Mesodermal cell (in vitro differentiated cells): Measurements from ENCODE around the gene TBL2.
"Not testable (repeated sequence)": the region's sequence is repeated elsewhere in the genome, so short reads cannot be mapped to it uniquely, and the experiment has no call there.

ENCODE experiments used
- H3K27ac ChIP-seq: 2 replicates; pipeline ENCODE4 v1.7.0; 2013; ENCODE audit warnings: mild to moderate bottlenecking, low read depth, low read length, moderate library complexity; ENCODE audit not compliant: severe bottlenecking
- H3K36me3 ChIP-seq: 2 replicates; pipeline ENCODE4 v1.7.1; 2013; ENCODE audit warnings: mild to moderate bottlenecking, low read length, moderate library complexity; ENCODE audit not compliant: control insufficient read depth, insufficient read depth
- H3K4me1 ChIP-seq: one replicate; pipeline ENCODE4 v1.7.1; 2013; ENCODE audit warnings: mild to moderate bottlenecking, low read length; ENCODE audit not compliant: insufficient read depth, control insufficient read depth, poor library complexity, severe bottlenecking
- H3K4me3 ChIP-seq: 2 replicates; pipeline ENCODE4 v1.7.0; 2013; ENCODE audit warnings: low read length, control low read depth, mild to moderate bottlenecking; ENCODE audit not compliant: insufficient read depth, poor library complexity, severe bottlenecking; ENCODE audit errors: extremely low read depth
- H3K9me3 ChIP-seq: 2 replicates; pipeline ENCODE4 v1.7.1; 2013; ENCODE audit warnings: mild to moderate bottlenecking, low read length, moderate library complexity; ENCODE audit not compliant: control insufficient read depth
- WGBS, 2 experiments: methylation state at CpG; one replicate each; pipeline ENCODE4 v1.1.5; 2013; ENCODE audit warnings: missing lambda C conversion rate in 2 of 2; ENCODE audit not compliant: insufficient coverage in 2 of 2; 5-methylcytosine and 5-hydroxymethylcytosine counted together

TBL2 gene

GRCh38 chr7:73550093-73550492 is 28.3 kb downstream of the TBL2 start:
- WGBS, 2 experiments: 87 to 98% methylated on average over 5 of the region's 5 CpGs
- H3K9me3 ChIP-seq, H3K27ac ChIP-seq, H3K4me1 ChIP-seq, H3K4me3 ChIP-seq: not testable (repeated sequence)
- H3K36me3 ChIP-seq: peaks cover 66% of the 10 kb centered on the region

GRCh38 chr7:73549176-73549575 is 29.2 kb downstream of the TBL2 start:
- Histone ChIP-seq H3K27ac (no peak overlapping the region), H3K4me1 (no peaks in the 10 kb centered on the region), H3K4me3 (no peak overlapping the region), H3K9me3 (no peaks in the 10 kb centered on the region), H3K36me3 (peaks cover 62% of the 10 kb centered on the region)
- no CpG with 5 or more reads among the region's 4 CpGs for WGBS, 2 experiments

GRCh38 chr7:73547841-73548240 is 30.5 kb downstream of the TBL2 start:
- no peaks in the 10 kb centered on the region for H3K9me3 ChIP-seq
- peaks cover 67% of the 10 kb centered on the region for H3K36me3 ChIP-seq
- WGBS, 2 experiments: 96% methylated on average over 9 of the region's 9 CpGs

GRCh38 chr7:73544678-73545077 is 33.7 kb downstream of the TBL2 start:
- Histone ChIP-seq H3K4me3 (no peak overlapping the region), H3K36me3 (peaks cover 63% of the 10 kb centered on the region), H3K27ac (no peak overlapping the region), H3K4me1 (peaks cover 2% of the 10 kb centered on the region), H3K9me3 (no peaks in the 10 kb centered on the region)
- 83 to 100% methylated on average over 1 of the region's 2 CpGs for WGBS, 2 experiments

More at GRCh38 chr7:73547841-73548240, 30.5 kb downstream of the TBL2 start:
- Histone ChIP-seq H3K4me1 (no peaks in the 10 kb centered on the region), H3K27ac (no peak overlapping the region), H3K4me3 (no peak overlapping the region)

GRCh38 chr7:73541722-73542121 is 36.7 kb downstream of the TBL2 start:
- Histone ChIP-seq H3K4me1 (peaks cover 7% of the 10 kb centered on the region), H3K4me3 (no peak overlapping the region), H3K27ac (no peak overlapping the region), H3K36me3 (peaks cover 75% of the 10 kb centered on the region), H3K9me3 (no peaks in the 10 kb centered on the region)
- 98 to 99% methylated on average over 10 of the region's 10 CpGs for WGBS, 2 experiments

GRCh38 chr7:73539709-73540108 is 38.7 kb downstream of the TBL2 start:
- Histone ChIP-seq H3K4me3 (no peak overlapping the region), H3K27ac (peak overlapping the region; percentile 5), H3K9me3 (no peaks in the 10 kb centered on the region), H3K36me3 (peaks cover 79% of the 10 kb centered on the region), H3K4me1 (peaks cover 7% of the 10 kb centered on the region)
- WGBS, 2 experiments: 95 to 96% methylated on average over 13 of the region's 13 CpGs

- not testable (repeated sequence) for H3K4me1 ChIP-seq, H3K27ac ChIP-seq, H3K4me3 ChIP-seq, H3K9me3 ChIP-seq
- WGBS, 2 experiments: 100% methylated on average over 1 of the region's 2 CpGs
- peaks cover 81% of the 10 kb centered on the region for H3K36me3 ChIP-seq
Observed at GRCh38 chr7:73538510-73538909, 39.9 kb downstream of the TBL2 start.

- WGBS, 2 experiments: 97 to 99% methylated on average over 12 to 15 of the region's 16 CpGs
- H3K4me1 ChIP-seq: peaks cover 7% of the 10 kb centered on the region
- no peak overlapping the region for H3K4me3 ChIP-seq
- H3K36me3 ChIP-seq: peaks cover 69% of the 10 kb centered on the region
- H3K27ac ChIP-seq: no peak overlapping the region
- H3K9me3 ChIP-seq: no peaks in the 10 kb centered on the region
Observed at GRCh38 chr7:73537051-73537450, 41.3 kb downstream of the TBL2 start.

- Histone ChIP-seq H3K4me1 (peaks cover 7% of the 10 kb centered on the region), H3K9me3 (no peaks in the 10 kb centered on the region), H3K27ac (no peak overlapping the region), H3K36me3 (peaks cover 65% of the 10 kb centered on the region), H3K4me3 (no peak overlapping the region)
- WGBS, 2 experiments: 93 to 100% methylated on average over 5 of the region's 5 CpGs
Observed at GRCh38 chr7:73536479-73536878, 41.9 kb downstream of the TBL2 start.

GRCh38 chr7:73535918-73536317 is 42.5 kb downstream of the TBL2 start:
- WGBS, 2 experiments: 95 to 100% methylated on average over 4 to 5 of the region's 7 CpGs

GRCh38 chr7:73533742-73534141 is 44.6 kb downstream of the TBL2 start:
- whole genome bisulfite sequencing, 2 experiments: 88% methylated on average over 6 to 9 of the region's 9 CpGs
- Histone ChIP-seq H3K4me3 (no peak overlapping the region), H3K27ac (no peak overlapping the region), H3K4me1 (no peaks in the 10 kb centered on the region), H3K9me3 (no peaks in the 10 kb centered on the region), H3K36me3 (peaks cover 45% of the 10 kb centered on the region)

More at GRCh38 chr7:73535918-73536317, 42.5 kb downstream of the TBL2 start:
- peaks cover 62% of the 10 kb centered on the region for H3K36me3 ChIP-seq
- not testable (repeated sequence) for H3K4me3 ChIP-seq, H3K27ac ChIP-seq, H3K9me3 ChIP-seq, H3K4me1 ChIP-seq
